Liver (tissue), 9 donors: Measurements from ENCODE around the gene TGDS. TPM values are rescaled to one million over a fixed set of nuclear protein-coding genes. Genes with fewer than 3 reads are reported as not detected.

Source experiments
- DNase-seq: peaks from one replicate; pipeline ENCODE4 v3.0.0-alpha.2; 2017; ENCODE audit warnings: low spot score
- H3K27ac ChIP-seq, 2 donors: one replicate each; pipeline ENCODE4 v1.7.0; 2013; ENCODE audit warnings: inconsistent platforms in 2 of 2, low read length in 2 of 2, control low read depth in 1 of 2, low read depth in 1 of 2, mild to moderate bottlenecking in 1 of 2
- H3K27me3 ChIP-seq, 4 donors: one replicate each; pipeline versions ENCODE4 v1.6.1 to v1.7.0; 2013; ENCODE audit warnings: low read length in 3 of 4, inconsistent platforms in 1 of 4, mild to moderate bottlenecking in 1 of 4, moderate library complexity in 1 of 4; ENCODE audit not compliant: control insufficient read depth in 4 of 4, insufficient read depth in 4 of 4
- H3K36me3 ChIP-seq, 4 donors: one replicate each; pipeline versions ENCODE4 v1.6.1 to v1.7.0; 2013; ENCODE audit warnings: low read length in 3 of 4, mild to moderate bottlenecking in 3 of 4, low read depth in 1 of 4, moderate library complexity in 1 of 4; ENCODE audit not compliant: control insufficient read depth in 4 of 4, insufficient read depth in 3 of 4
- H3K4me1 ChIP-seq, 4 donors: one replicate each; pipeline versions ENCODE4 v1.6.1 to v1.7.0; 2013; ENCODE audit warnings: low read length in 3 of 4, mild to moderate bottlenecking in 3 of 4, moderate library complexity in 1 of 4; ENCODE audit not compliant: control insufficient read depth in 4 of 4, insufficient read depth in 4 of 4
- H3K4me3 ChIP-seq, 3 donors: one replicate each; pipeline versions ENCODE4 v1.6.1 to v1.7.0; 2013; ENCODE audit warnings: low read length in 3 of 3, control low read depth in 1 of 3, low read depth in 1 of 3, mild to moderate bottlenecking in 1 of 3
- H3K9ac ChIP-seq, 2 donors: one replicate each; pipeline ENCODE4 v1.7.0; 2013; ENCODE audit warnings: low read length in 2 of 2, mild to moderate bottlenecking in 2 of 2, moderate library complexity in 2 of 2, control low read depth in 1 of 2, low read depth in 1 of 2
- H3K9me3 ChIP-seq, 4 donors: one replicate each; pipeline versions ENCODE4 v1.6.1 to v1.7.0; 2013; ENCODE audit warnings: low read length in 3 of 4; ENCODE audit not compliant: control insufficient read depth in 4 of 4
- CTCF ChIP-seq: fragments of 150-350 bp; IDR thresholded peaks from 2 replicates; pipeline ENCODE4 v1.5.1; 2017; ENCODE audit warnings: improper control_type of control experiment, low read depth, low read length; ENCODE audit not compliant: missing input control
- FOXA1 ChIP-seq: IDR thresholded peaks from 2 replicates; pipeline ENCODE4 v1.6.1; 2016; ENCODE audit warnings: antibody characterized with exemption
- GABPA ChIP-seq, 2 donors: IDR thresholded peaks in 1 of 2; conservative IDR thresholded peaks in 1 of 2; 2 replicates each; pipeline ENCODE4 v1.6.1; 2016; ENCODE audit warnings: antibody characterized with exemption in 2 of 2, mild to moderate bottlenecking in 1 of 2, moderate library complexity in 1 of 2
- HNF4A ChIP-seq, 2 donors: conservative IDR thresholded peaks; 2 replicates each; pipeline ENCODE4 v1.6.1; 2016; ENCODE audit warnings: antibody characterized with exemption in 2 of 2, mild to moderate bottlenecking in 2 of 2
- NR2F2 ChIP-seq: IDR thresholded peaks from 2 replicates; pipeline ENCODE4 v1.6.1; 2016; ENCODE audit warnings: antibody characterized with exemption
- RAD21 ChIP-seq, 2 donors: IDR thresholded peaks; 2 replicates each; pipeline ENCODE4 v1.6.1; 2016; ENCODE audit warnings: antibody characterized with exemption in 2 of 2, mild to moderate bottlenecking in 2 of 2
- REST ChIP-seq: IDR thresholded peaks from 2 replicates; pipeline ENCODE4 v1.6.1; 2016; ENCODE audit warnings: antibody characterized with exemption, mild to moderate bottlenecking
- RXRA ChIP-seq, 2 donors: IDR thresholded peaks; 2 replicates each; pipeline ENCODE4 v1.6.1; 2017 to 2018; ENCODE audit warnings: antibody characterized with exemption in 2 of 2, mild to moderate bottlenecking in 1 of 2
- SP1 ChIP-seq: IDR thresholded peaks from 2 replicates; pipeline ENCODE4 v1.6.1; 2018; ENCODE audit warnings: antibody characterized with exemption, mild to moderate bottlenecking
- YY1 ChIP-seq: IDR thresholded peaks from 2 replicates; pipeline ENCODE4 v1.6.1; 2016; ENCODE audit warnings: antibody characterized with exemption, mild to moderate bottlenecking
- WGBS: extraction: QIAGEN DNeasy Blood & Tissue Kit; methylation state at CpG from one replicate; pipeline ENCODE4 v1.1.7; 2013; 5-methylcytosine and 5-hydroxymethylcytosine counted together
- polyA plus RNA-seq, 2 donors: library from polyadenylated mRNA; stranded (reverse) in 1 of 2; unstranded in 1 of 2; fragments of 200-250 nt in 1 of 2; fragments of >200 nt in 1 of 2; fragmentation: Nextera tagmentation in 1 of 2; extraction: Ambion mirVana in 1 of 2; gene quantifications; one replicate each; pipeline versions ENCODE4 v1.2.1 to v1.2.3, GENCODE V29; 2013 to 2015
- total RNA-seq, 2 donors: library from RNA; depleted of rRNA; stranded (reverse); fragments of >200 nt; gene quantifications; one replicate each; pipeline ENCODE4 v1.2.3, GENCODE V29; 2014
- TF ChIP-seq, protein P1 (sequence below): IDR thresholded peaks from 2 replicates; pipeline ENCODE4 v1.6.1; 2016; ENCODE audit warnings: antibody characterized with exemption
- donor health status: healthy.
- donor health status: healthy.
- donor health status: healthy.
- donor health status: healthy.
- donor health status: healthy.

TGDS gene
- total and polyA plus RNA-seq, 4 donors = 5.7 to 11.4 (median 9.5) TPM

- no peak for TF ChIP-seq RAD21 (IDR thresholded peaks at IDR 0.05)
Observed at GRCh38 chr13:94588541-94588940, 7.4 kb downstream of the TGDS start (continued).

DNA sequence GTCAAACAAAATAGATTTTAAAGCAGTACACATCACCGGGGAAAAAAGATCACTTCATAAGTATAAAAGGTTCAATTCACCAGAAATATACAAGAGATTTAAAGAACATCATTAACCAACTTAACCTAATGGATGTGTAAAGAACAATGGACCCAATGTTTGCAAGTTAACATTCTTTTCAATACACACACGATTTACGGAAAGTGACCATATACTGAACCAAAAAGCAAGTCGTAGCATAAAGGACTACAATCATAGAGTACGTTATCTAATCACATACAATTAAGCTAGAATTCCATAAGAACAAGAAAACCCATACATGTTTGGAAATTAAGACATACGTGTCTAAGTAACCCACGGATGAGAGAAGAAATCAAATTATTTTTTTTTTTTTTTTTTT is 9.6 kb downstream of the TGDS start:
- Histone ChIP-seq H3K9ac (no peak overlapping the region), H3K36me3 (peaks cover 0 to 25% (median 18%) of the 10 kb centered on the region in 4 donors), H3K27ac (peak overlapping the region in 1 of 2 donors; percentile 79), H3K27me3 (no peaks in the 10 kb centered on the region), H3K9me3 (no peaks in the 10 kb centered on the region), H3K4me1 (peaks cover 4 to 39% (median 18%) of the 10 kb centered on the region in 4 donors), H3K4me3 (no peak overlapping the region)
- DNase-seq = no peak
- no peak for TF ChIP-seq GABPA (IDR thresholded peaks at IDR 0.05 in 1 of 2, conservative IDR thresholded peaks at IDR 0.05 in 1 of 2)
- TF ChIP-seq NR2F2 = no peak
- 97% methylated on average over 7 of the region's 7 CpGs for WGBS

DNA sequence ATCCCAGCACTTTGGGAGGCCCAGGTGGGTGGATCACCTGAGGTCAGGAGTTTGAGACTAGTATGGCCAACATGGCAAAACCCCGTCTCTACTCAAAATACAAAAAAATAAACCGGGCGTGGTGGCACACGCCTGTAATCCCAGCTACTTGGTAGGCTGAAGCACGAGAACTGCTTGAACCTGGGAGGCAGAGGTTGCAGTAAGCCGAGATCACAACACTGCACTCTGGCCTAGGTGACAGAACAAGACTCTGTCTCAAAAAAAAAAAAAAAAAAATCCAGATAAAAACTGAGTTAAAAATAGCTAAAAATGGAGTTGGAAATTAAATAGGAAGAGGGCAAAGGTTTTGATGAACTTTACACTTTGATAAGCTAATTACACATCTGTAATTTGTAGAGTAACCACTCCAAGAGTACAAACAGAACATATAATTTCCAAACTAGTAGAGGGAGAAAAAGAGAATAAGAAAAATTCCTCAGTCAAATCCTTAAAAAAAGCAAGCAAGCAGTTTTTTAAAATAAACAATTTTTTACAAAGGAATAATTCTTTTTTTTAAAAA is 10.3 kb downstream of the TGDS start:
- Histone ChIP-seq H3K9ac (no peak overlapping the region), H3K27ac (peak overlapping the region; percentile 65 to 79), H3K4me3 (no peak overlapping the region), H3K9me3 (no peaks in the 10 kb centered on the region), H3K27me3 (no peaks in the 10 kb centered on the region), H3K4me1 (peaks cover 4 to 35% (median 16%) of the 10 kb centered on the region in 4 donors), H3K36me3 (peaks cover 0 to 24% (median 18%) of the 10 kb centered on the region in 4 donors)
- 94% methylated on average over 6 of the region's 6 CpGs for WGBS
- no peak for DNase-seq
- TF ChIP-seq HNF4A (conservative IDR thresholded peaks at IDR 0.05) (peak in 1 of 2 donors; percentile 73), RXRA (IDR thresholded peaks at IDR 0.05) (peak in 1 of 2 donors; percentile 5), SP1 (peak; percentile 45), FOXA1 (no peak), REST (no peak), YY1 (no peak)

DNA sequence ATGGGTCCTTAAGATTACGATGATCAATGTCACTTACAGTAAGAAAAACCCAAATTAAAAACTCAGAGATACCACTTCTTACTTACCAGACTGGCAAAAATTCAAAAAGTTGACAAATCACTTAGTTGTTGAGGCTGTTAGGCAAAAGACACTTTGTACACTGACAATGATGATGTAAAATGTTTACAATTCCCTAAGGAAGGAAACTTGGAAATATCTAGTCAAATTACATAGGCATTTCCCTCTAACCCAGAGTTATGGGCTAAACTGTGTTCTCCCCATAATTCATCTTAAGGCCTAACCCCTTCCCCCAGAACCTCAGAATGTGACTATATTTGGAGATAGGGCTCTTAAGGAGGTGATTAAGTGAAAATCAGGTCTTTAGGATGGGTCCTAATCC is 12.0 kb downstream of the TGDS start:
- peaks cover 0 to 32% (median 25%) of the 10 kb centered on the region in 4 donors for H3K36me3 ChIP-seq
- H3K9ac ChIP-seq = no peak overlapping the region
- TF ChIP-seq, protein P1, sequence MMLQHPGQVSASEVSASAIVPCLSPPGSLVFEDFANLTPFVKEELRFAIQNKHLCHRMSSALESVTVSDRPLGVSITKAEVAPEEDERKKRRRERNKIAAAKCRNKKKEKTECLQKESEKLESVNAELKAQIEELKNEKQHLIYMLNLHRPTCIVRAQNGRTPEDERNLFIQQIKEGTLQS = peak; percentile 32
- TF ChIP-seq HNF4A (conservative IDR thresholded peaks at IDR 0.05) (peak in 1 of 2 donors; percentile 29), CTCF (no peak)
- DNase-seq = no peak
- peak overlapping the region; percentile 63 to 71 for H3K27ac ChIP-seq
- no peak overlapping the region for H3K4me3 ChIP-seq
- H3K4me1 ChIP-seq = peaks cover 4 to 43% (median 23%) of the 10 kb centered on the region in 4 donors
- H3K9me3 ChIP-seq = no peaks in the 10 kb centered on the region
- WGBS = 97% methylated on average over 1 of the region's 1 CpG
- no peaks in the 10 kb centered on the region for H3K27me3 ChIP-seq
